Measurements from ENCODE around the gene AKAP13. TPM values are rescaled to one million over a fixed set of nuclear protein-coding genes. Genes with fewer than 3 reads are reported as not detected.

The AKAP13 gene
- total and polyA plus RNA-seq, 2 of the 8 experiments (the other 6 are each of a cell fraction or from before 2014, with no cell fraction given), result 14.0 to 46.2 TPM

GRCh38 chr15:85704720-85705429 lies 324.5 kb downstream of the AKAP13 start (continued):
- TF ChIP-seq RFX5 (IDR thresholded peaks at IDR 0.05; ENCODE audit: borderline replicate concordance, low read depth, low read length) (no peak), POU5F1 (IDR thresholded peaks at IDR 0.05; ENCODE audit: low read depth, low read length) (no peak), POLR2A (IDR thresholded peaks at IDR 0.05; ENCODE audit: control extremely low read depth in 1 of 2, low read depth in 2 of 2, low read length in 2 of 2) (no peak), CTCF (IDR thresholded peaks at IDR 0.05; ENCODE audit: control extremely low read depth in 1 of 3, insufficient read depth in 1 of 3, low read depth in 1 of 3, low read length in 3 of 3) (no peak), USF2 (IDR thresholded peaks at IDR 0.05; ENCODE audit: low read length) (no peak)

All from H1 (cell line).